Naive thymus-derived CD8-positive, alpha-beta T cell (primary cell): ENCODE results near the gene C12orf60. TPM values are rescaled to one million over a fixed set of nuclear protein-coding genes. Genes with fewer than 3 reads are reported as not detected.

ENCODE experiments used
- ATAC-seq, 2 donors: fragments of 150-1000 bp; cut with Tn5 transposase in 1 of 2; sonication (Bioruptor Pico), chemical (Tn5 transposase) in 1 of 2; 1 replicate in 1 of 2; 2 replicates in 1 of 2; pipeline ENCODE4 v1.10.0; 2021; ENCODE audit warnings: mild to moderate bottlenecking in 2 of 2, moderate library complexity in 2 of 2
- POLR2A ChIA-PET: fragments of 350-600 bp; sonication (Branson Sonifier 250); formaldehyde crosslinking; loops from one replicate; lab custom pipeline; 2021; ENCODE audit warnings: antibody characterized with exemption; lab: Charles Lee
- DNase-seq, 10 donors: peaks; one replicate each; pipeline versions ENCODE4 v3.0.0 to v3.0.0-alpha.2; 2020 to 2022
- H3K27ac Mint-ChIP-seq, 10 donors: one replicate each; pipeline ENCODE4 v1.8.0; 2020 to 2022; ENCODE audit warnings: mild to moderate bottlenecking in 10 of 10, mixed read lengths in 10 of 10, moderate library complexity in 4 of 10, inconsistent platforms in 1 of 10
- H3K27me3 Mint-ChIP-seq, 5 donors: one replicate each; pipeline ENCODE4 v1.8.0; 2021 to 2022; ENCODE audit warnings: mixed read lengths in 5 of 5
- H3K36me3 Mint-ChIP-seq, 3 donors: one replicate each; pipeline ENCODE4 v1.8.0; 2020 to 2022; ENCODE audit warnings: mixed read lengths in 3 of 3, mild to moderate bottlenecking in 2 of 3, inconsistent platforms in 1 of 3
- H3K4me1 Mint-ChIP-seq, 4 donors: one replicate each; pipeline ENCODE4 v1.8.0; 2021 to 2022; ENCODE audit warnings: mixed read lengths in 4 of 4
- H3K4me3 Mint-ChIP-seq, 10 donors: one replicate each; pipeline ENCODE4 v1.8.0; 2020 to 2022; ENCODE audit warnings: mild to moderate bottlenecking in 10 of 10, mixed read lengths in 10 of 10, moderate library complexity in 6 of 10, inconsistent platforms in 1 of 10
- H3K9me3 Mint-ChIP-seq, 9 donors: one replicate each; pipeline ENCODE4 v1.8.0; 2020 to 2022; ENCODE audit warnings: mixed read lengths in 9 of 9, mild to moderate bottlenecking in 3 of 9, inconsistent platforms in 1 of 9, moderate library complexity in 1 of 9
- polyA plus RNA-seq, 3 donors: library from polyadenylated mRNA; unstranded; fragments of 300-500 nt; fragmentation: Illumina TruSeq; gene quantifications; one replicate each; pipeline ENCODE4 v1.2.3, GENCODE V29; 2021
- total RNA-seq, 8 experiments: library from RNA in 2 of 8; stranded (reverse) in 2 of 8; gene quantifications; one replicate each; pipeline ENCODE4 v1.2.3 and lab custom pipeline; 2021 to 2026

C12orf60 gene
- total and polyA plus RNA-seq, 5 experiments from 2014 or later, result 0.71 to 2.5 (median 1.3) TPM

DNA sequence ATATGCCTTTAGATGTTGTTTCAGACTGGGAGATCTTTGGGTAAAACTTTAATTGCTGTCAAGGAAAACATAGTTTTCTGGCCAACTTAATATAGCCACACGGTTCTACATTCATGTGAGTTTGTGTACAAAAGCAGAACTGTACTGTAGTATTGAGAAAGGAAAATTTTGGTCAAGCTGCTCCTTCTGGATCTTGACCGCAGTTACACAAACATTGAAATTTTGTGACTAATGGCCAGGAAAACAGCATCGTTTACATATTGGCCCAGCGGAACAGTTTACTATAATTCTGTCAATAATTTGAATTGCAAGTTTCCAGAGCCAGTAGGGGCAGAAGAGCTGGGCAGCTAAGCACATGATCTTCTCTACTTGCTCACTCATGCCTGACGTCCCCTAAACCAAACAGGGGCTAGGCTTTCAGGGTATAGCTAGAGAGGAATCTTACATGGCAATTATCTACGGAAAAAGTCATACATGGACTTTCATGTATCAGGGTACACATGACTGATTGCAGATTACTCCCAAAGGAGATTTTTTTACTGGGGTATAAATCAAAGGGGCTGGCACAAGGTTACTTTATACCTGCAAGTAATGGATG lies 51.2 kb downstream of the C12orf60 start:
- POLR2A ChIA-PET, result no interaction called here
- DNase-seq (no peak), ATAC-seq (no peak)
- H3K9me3 Mint-ChIP-seq, result peaks cover 0 to 27% (median 10%) of the 10 kb centered on the region in 9 donors
- peaks cover 0 to 18% (median 9%) of the 10 kb centered on the region in 3 donors for H3K36me3 Mint-ChIP-seq
- H3K4me1 Mint-ChIP-seq, result peaks cover 0 to 18% (median 4%) of the 10 kb centered on the region in 4 donors
- no peak overlapping the region for H3K4me3 Mint-ChIP-seq
- peak overlapping the region in 1 of 10 donors; percentile 1 for H3K27ac Mint-ChIP-seq
- no peaks in the 10 kb centered on the region for H3K27me3 Mint-ChIP-seq

DNA sequence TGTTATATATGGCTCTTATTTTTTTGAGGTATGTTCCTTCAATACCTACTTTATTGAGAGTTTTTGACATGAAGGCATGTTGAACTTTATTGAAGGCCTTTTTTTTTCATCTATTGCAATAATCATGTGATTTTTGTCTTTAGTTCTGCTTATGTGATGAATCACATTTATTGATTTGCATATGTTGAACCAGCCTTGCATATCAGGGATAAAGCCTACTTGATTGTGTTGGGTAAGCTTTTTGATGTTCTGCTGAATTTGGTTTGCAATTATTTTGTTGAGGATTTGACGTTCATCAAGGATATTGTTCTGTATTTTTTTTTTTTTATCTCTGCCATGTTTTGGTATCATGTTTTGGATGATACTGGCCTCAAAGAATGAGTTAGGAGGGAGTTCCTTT lies 55.0 kb downstream of the C12orf60 start:
- H3K9me3 Mint-ChIP-seq, result peaks cover 4 to 61% (median 21%) of the 10 kb centered on the region in 9 donors
- POLR2A ChIA-PET, result no interaction called here
- no peak for ATAC-seq
- H3K36me3 Mint-ChIP-seq, result peaks cover 0 to 26% (median 19%) of the 10 kb centered on the region in 3 donors
- DNase-seq, result no peak
- H3K4me3 Mint-ChIP-seq, result no peak overlapping the region
- no peaks in the 10 kb centered on the region for H3K27me3 Mint-ChIP-seq
- H3K4me1 Mint-ChIP-seq, result peaks cover 0 to 18% (median under 1%) of the 10 kb centered on the region in 4 donors
- H3K27ac Mint-ChIP-seq, result no peak overlapping the region

DNA sequence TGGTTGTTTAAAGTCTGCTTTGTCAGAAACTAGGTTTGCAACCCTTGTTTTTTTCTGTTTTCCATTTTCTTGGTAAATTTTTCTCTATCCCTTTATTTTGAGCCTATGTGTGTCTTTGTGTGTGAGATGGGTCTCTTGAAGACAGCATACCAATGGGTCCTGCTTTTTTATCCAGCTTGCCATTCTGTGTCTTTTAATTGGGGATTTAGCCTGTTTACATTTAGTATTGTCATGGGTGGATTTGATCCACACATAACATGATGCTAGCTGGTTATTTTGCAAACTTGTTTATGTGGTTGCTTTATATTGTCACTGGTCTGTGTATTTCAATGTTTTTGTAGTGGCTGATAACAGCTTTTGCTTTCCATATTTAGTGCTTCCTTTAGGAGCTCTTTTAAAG lies 57.0 kb downstream of the C12orf60 start:
- H3K4me1 Mint-ChIP-seq, result peaks cover 0 to 14% (median under 1%) of the 10 kb centered on the region in 4 donors
- peaks cover 4 to 61% (median 21%) of the 10 kb centered on the region in 9 donors for H3K9me3 Mint-ChIP-seq
- H3K4me3 Mint-ChIP-seq, result no peak overlapping the region
- H3K36me3 Mint-ChIP-seq, result peaks cover 0 to 26% (median 19%) of the 10 kb centered on the region in 3 donors
- no peak for DNase-seq
- H3K27me3 Mint-ChIP-seq, result no peaks in the 10 kb centered on the region
- POLR2A ChIA-PET, result no interaction called here
- H3K27ac Mint-ChIP-seq, result no peak overlapping the region
- no peak for ATAC-seq

DNA sequence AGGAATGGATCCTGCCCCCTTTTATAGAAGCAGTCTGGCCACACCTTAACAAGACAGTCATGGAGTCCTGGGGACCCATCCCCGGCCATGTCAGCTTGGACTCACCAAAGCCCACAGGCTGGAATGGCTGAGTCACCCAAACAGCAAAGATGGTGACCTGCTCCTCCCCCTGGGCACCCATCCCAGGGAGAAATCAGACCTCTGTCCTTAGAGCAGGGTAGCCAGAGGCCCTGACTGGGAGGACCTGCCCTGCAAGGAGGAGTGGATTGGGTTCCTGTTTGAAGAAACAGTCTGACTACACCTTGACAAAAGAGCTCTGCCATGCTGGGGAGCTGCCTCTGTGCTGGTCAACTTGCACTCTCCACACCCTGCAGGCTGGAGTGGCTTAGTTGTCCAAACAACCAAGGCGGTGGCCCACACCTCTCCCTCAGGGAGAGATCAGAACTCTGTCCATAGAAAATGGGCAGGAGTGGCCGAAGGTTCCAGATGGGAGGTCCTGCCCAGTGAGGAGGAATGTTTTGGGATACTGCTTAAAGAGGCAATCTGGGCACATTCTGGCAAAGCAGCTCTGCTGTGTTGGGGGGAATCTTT lies 65.5 kb downstream of the C12orf60 start:
- Mint-ChIP-seq H3K4me3 (no peak overlapping the region), H3K36me3 (peaks cover 0 to 14% (median 10%) of the 10 kb centered on the region in 3 donors), H3K27ac (no peak overlapping the region), H3K27me3 (no peaks in the 10 kb centered on the region), H3K9me3 (peaks cover 0 to 21% (median 5%) of the 10 kb centered on the region in 9 donors), H3K4me1 (peaks cover 2 to 6% (median 2%) of the 10 kb centered on the region in 4 donors)
- POLR2A ChIA-PET, result no interaction called here
- no peak for DNase-seq
- ATAC-seq, result no peak

DNA sequence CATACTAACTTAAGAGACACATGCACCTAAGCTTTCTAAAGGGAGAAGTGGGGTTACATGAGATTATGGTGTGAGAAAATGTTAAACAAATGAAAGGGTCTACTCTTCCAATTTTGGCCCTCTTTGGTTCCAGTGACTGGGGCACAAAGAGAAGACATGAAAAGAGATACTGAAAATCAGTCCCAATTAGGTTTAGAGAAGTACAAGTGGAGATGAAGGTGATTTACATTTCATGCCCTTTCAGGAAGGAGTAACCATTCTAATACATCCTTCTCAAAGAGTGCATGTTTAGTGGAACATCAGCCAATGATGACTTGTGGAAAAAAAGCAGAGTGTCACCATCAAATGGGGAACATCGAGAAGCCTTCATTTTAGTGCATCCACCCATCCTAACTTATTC lies 67.8 kb downstream of the C12orf60 start:
- DNase-seq, result no peak
- Mint-ChIP-seq H3K4me1 (peaks cover 2 to 6% (median 2%) of the 10 kb centered on the region in 4 donors), H3K4me3 (no peak overlapping the region), H3K36me3 (peaks cover 0 to 10% (median 10%) of the 10 kb centered on the region in 3 donors), H3K27ac (no peak overlapping the region), H3K9me3 (peaks cover 0 to 13% (median 5%) of the 10 kb centered on the region in 9 donors), H3K27me3 (no peaks in the 10 kb centered on the region)
- POLR2A ChIA-PET, result no interaction called here
- no peak for ATAC-seq

DNA sequence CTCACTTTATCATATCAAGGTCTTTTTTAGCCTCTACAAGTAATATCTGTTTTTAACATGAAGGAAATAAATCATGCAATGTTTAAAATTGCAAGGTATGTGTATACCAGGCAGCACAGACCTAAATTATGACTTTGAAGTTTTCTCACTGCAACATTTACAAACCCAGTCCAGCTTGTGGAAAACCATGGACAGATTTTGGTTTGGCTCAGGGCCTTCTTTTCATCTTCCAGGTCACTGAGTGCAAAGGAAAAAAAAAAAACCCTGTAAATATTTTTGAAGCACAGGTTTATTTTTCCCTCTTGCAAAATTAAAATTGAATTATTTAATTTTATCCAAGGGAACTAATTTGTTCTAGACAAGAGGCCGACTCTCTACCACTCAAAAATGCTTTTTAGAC lies 68.4 kb downstream of the C12orf60 start:
- no peaks in the 10 kb centered on the region for H3K27me3 Mint-ChIP-seq
- no peak overlapping the region for H3K4me3 Mint-ChIP-seq
- no peak for DNase-seq
- H3K36me3 Mint-ChIP-seq, result peaks cover 0 to 10% (median 10%) of the 10 kb centered on the region in 3 donors
- POLR2A ChIA-PET, result no interaction called here
- H3K27ac Mint-ChIP-seq, result no peak overlapping the region
- H3K4me1 Mint-ChIP-seq, result peaks cover 2 to 6% (median 2%) of the 10 kb centered on the region in 4 donors
- ATAC-seq, result no peak
- H3K9me3 Mint-ChIP-seq, result peaks cover 0 to 12% (median 5%) of the 10 kb centered on the region in 9 donors

DNA sequence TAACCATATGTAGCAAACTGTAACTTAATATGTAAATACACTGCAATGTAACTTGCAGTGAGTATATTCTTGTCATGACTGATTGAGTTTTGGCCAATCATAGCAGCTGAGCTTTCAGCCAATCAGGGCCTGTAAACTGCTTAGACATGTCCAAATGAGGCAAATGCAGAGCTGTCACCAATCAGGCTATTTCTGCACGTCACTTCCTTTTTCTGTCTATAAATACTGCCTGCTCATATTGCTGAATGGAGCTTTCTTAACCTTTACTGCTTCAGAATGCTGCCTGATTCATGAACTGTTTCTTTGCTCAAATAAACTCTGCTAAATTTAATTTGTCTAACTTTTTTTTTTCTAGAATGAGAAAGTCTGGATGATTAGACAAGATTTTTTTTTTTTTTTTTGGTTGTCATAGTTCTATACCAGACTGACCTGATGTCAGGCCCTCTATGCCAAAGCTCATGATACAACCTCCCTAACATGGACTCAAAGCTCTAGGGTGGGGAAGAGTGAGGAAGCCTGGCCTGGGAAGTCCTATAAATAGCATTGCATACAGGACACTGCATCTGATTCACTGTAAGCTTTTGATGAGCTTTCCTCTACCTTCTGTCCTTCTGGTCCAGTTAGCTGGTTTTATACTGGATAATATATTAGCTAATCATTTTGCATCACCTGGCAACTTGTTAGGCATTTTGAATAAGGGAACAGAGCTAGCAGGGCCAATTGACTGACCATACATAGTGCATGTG lies 70.1 kb downstream of the C12orf60 start:
- H3K4me3 Mint-ChIP-seq, result no peak overlapping the region
- H3K27me3 Mint-ChIP-seq, result no peaks in the 10 kb centered on the region
- POLR2A ChIA-PET, result interaction anchor here (0.7 to 1.5 kb wide), 4 partner anchors 10 to 122 kb away, joined by 3 to 5 read pairs (median 4); no protein-coding TSS in a partner anchor
- H3K9me3 Mint-ChIP-seq, result no peaks in the 10 kb centered on the region
- H3K27ac Mint-ChIP-seq, result no peak overlapping the region
- ATAC-seq, result no peak
- H3K36me3 Mint-ChIP-seq, result no peaks in the 10 kb centered on the region
- no peak for DNase-seq
- peaks cover 0 to 6% (median 2%) of the 10 kb centered on the region in 4 donors for H3K4me1 Mint-ChIP-seq

Other genes with a start within 250 kb of the C12orf60 start
- gene PLBD1, start 235.8 kb upstream of the C12orf60 start, total RNA-seq, result under 1 TPM; 0.25 to 0.86 TPM
- 1 to 10 TPM in 1 of 3 donors, under 1 TPM in 1, not detected in 1; 0.82 to 1.2 TPM for gene PLBD1, start 235.8 kb upstream of the C12orf60 start, polyA plus RNA-seq
- gene GUCY2C, start 107.1 kb upstream of the C12orf60 start, total RNA-seq, result not detected
- gene GUCY2C, start 107.1 kb upstream of the C12orf60 start, polyA plus RNA-seq, result not detected
- 100 to 1,000 TPM in 1 of 2 experiments, 10 to 100 TPM in 1; 93.8 to 106 TPM for gene WBP11, start 192 bp upstream of the C12orf60 start, total RNA-seq
- 10 to 100 TPM; 59.5 to 66.5 (median 59.8) TPM for gene WBP11, start 192 bp upstream of the C12orf60 start, polyA plus RNA-seq
- gene SMCO3, start 10.5 kb downstream of the C12orf60 start, total RNA-seq, result not detected
- gene SMCO3, start 10.5 kb downstream of the C12orf60 start, polyA plus RNA-seq, result under 1 TPM in 1 of 3 donors, not detected in 2; 0.07 TPM
- not detected for gene ART4, start 39.9 kb downstream of the C12orf60 start, total RNA-seq
- gene ART4, start 39.9 kb downstream of the C12orf60 start, polyA plus RNA-seq, result not detected
- gene MGP, start 82.2 kb downstream of the C12orf60 start, total RNA-seq, result 1 to 10 TPM; 3.7 to 4.1 TPM
- under 1 TPM; 0.14 to 0.48 (median 0.17) TPM for gene MGP, start 82.2 kb downstream of the C12orf60 start, polyA plus RNA-seq
- 10 to 100 TPM; 23.9 to 25.8 TPM for gene ERP27, start 134.9 kb downstream of the C12orf60 start, total RNA-seq
- 1 to 10 TPM; 3.2 to 4.4 (median 3.9) TPM for gene ERP27, start 134.9 kb downstream of the C12orf60 start, polyA plus RNA-seq
- 100 to 1,000 TPM; 937 to 948 TPM for gene ARHGDIB, start 157.9 kb downstream of the C12orf60 start, total RNA-seq
- 1,000 to 10,000 TPM; 3,195 to 3,446 (median 3,407) TPM for gene ARHGDIB, start 157.9 kb downstream of the C12orf60 start, polyA plus RNA-seq
- gene PDE6H, start 169.4 kb downstream of the C12orf60 start, total RNA-seq, result not detected
- not detected for gene PDE6H, start 169.4 kb downstream of the C12orf60 start, polyA plus RNA-seq